Peyer's patch (tissue), 4 donors: ENCODE measurements around the gene LIPE.

Source experiments
- CTCF ChIP-seq, 6 experiments: fragments of 450-650 bp in 4 of 6; fragments of 200-600 bp in 2 of 6; sonication (generic) in 1 of 6; IDR thresholded peaks; one replicate each; pipeline ENCODE4 v1.5.1; 2017 to 2019; ENCODE audit warnings: antibody characterized with exemption in 6 of 6, mild to moderate bottlenecking in 3 of 6, moderate library complexity in 1 of 6
- POLR2A ChIP-seq, 2 donors: fragments of 450-650 bp; IDR thresholded peaks; one replicate each; pipeline ENCODE4 v1.5.1; 2017; ENCODE audit warnings: antibody characterized with exemption in 2 of 2, mild to moderate bottlenecking in 2 of 2, moderate library complexity in 2 of 2

GRCh38 chr19:42368360-42368759 is 58.8 kb downstream of the LIPE start:
- TF ChIP-seq CTCF (IDR thresholded peaks at IDR 0.05) (no peak), POLR2A (IDR thresholded peaks at IDR 0.05) (no peak)
